Measurements from ENCODE around the gene RARS2. TPM values are rescaled to one million over a fixed set of nuclear protein-coding genes. Genes with fewer than 3 reads are reported as not detected.

RARS2 gene, protein sequence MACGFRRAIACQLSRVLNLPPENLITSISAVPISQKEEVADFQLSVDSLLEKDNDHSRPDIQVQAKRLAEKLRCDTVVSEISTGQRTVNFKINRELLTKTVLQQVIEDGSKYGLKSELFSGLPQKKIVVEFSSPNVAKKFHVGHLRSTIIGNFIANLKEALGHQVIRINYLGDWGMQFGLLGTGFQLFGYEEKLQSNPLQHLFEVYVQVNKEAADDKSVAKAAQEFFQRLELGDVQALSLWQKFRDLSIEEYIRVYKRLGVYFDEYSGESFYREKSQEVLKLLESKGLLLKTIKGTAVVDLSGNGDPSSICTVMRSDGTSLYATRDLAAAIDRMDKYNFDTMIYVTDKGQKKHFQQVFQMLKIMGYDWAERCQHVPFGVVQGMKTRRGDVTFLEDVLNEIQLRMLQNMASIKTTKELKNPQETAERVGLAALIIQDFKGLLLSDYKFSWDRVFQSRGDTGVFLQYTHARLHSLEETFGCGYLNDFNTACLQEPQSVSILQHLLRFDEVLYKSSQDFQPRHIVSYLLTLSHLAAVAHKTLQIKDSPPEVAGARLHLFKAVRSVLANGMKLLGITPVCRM
- total RNA-seq (10 to 100 TPM; 43.1 to 56.9 TPM), polyA plus RNA-seq (ENCODE audit: insufficient read length in 2 of 2) (10 to 100 TPM; 53.5 to 54.5 TPM)
- long read RNA-seq, donor 1, partial matches to known transcripts = 0 of 7 reads
- long read RNA-seq, donor 1, other reads (novel, unspliced or antisense) = 7 of 7 reads
- long read RNA-seq, donor 2, partial matches to known transcripts = 0 of 2 reads
- long read RNA-seq, donor 2, other reads (novel, unspliced or antisense) = 0 of 2 reads
- long read RNA-seq, donor 3 = 0 reads
- long read RNA-seq, donor 4, partial matches to known transcripts = 82 of 93 reads
- long read RNA-seq, donor 4, other reads (novel, unspliced or antisense) = 6 of 93 reads

DNA sequence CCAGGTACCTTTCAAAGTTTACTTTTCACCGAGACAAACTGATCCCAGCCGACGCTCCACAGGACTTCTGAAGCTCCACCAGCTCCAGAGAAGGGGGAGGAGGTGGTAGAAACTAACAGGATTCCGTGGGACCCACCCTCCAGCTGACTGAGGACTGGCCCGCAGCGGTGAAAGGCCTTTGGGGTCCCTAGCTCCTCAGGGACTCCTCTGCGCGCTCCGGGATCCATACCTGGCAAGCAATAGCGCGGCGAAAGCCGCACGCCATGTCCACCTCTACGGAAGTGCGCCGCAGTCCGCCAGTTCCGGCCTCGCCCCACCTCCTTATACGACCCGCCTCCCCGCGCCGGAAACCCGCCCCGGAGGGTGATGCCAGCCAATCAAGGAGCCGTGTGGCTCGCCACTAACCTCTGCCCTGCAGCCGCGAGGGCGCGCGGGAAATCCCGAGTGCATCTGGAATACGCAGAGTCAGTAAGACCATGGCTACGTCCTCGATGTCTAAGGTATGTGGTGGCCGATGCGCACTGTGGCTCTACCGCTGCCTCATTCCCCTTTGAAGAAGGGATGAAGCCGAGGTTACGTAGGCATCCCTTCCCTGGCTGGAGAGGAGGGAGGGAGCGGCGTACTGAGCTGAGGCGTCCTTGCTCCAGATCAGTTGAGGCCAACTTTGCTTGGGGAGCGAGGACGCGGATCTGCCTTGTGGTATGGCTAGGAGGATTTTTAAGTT, at the start of gene RARS2, which contains the start of gene ORC3:
Gene RARS2 (minus strand): TSS at position 295 of the 724 bp plus-strand sequence. CDS start 30 bp downstream, at position 265.
Gene ORC3 (plus strand): TSS at position 443 of the 724 bp plus-strand sequence. CDS start 34 bp downstream, at position 477.
- peak; percentile 84 to 98 (median 91) for DNase-seq (ENCODE audit: low read depth in 4 of 6, low spot score in 6 of 6)
- peaks cover 12% of the 10 kb centered on the region for H3K4me1 ChIP-seq (ENCODE audit: control insufficient read depth, insufficient read depth, low read length)
- peak within 1 kb of the TSS; percentile 97 for H3K4me3 ChIP-seq (ENCODE audit: low read depth, low read length)
- H3K9me3 ChIP-seq (ENCODE audit: control insufficient read depth, insufficient read depth, low read length) = no peaks in the 10 kb centered on the region
- H3K27ac ChIP-seq (ENCODE audit: low read depth, low read length) = peak within 1 kb of the TSS; percentile 79
- under 1% methylated on average over 45 of the region's 49 CpGs for WGBS (ENCODE audit: insufficient coverage)
- peaks cover 4% of the 10 kb centered on the region for H3K36me3 ChIP-seq (ENCODE audit: control insufficient read depth, insufficient read depth, low read length)
- no peaks in the 10 kb centered on the region for H3K27me3 ChIP-seq (ENCODE audit: control insufficient read depth, insufficient read depth, low read length)

DNA sequence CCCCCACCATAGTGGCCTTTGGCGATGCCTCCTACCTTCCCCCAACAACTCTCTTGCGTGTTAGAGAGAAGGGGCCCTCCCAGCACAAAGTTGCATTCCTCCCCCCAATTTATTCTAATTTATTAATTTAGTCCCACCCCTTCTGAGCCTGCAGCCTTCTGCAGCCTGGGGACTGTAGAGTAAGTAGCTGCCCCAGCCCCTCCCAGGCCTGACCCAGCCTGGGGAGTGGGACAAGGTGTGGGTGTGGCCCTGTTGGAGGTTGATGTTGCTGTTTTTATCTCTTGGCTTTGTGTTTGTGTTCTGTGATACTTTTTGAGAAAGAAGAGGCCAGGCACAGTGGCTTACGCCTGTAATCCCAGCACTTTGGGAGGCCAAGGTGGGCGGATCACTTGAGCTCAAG, 49.6 kb upstream of the RARS2 start:
- DNase-seq (ENCODE audit: low read depth in 4 of 6, low spot score in 6 of 6) = no peak
- Histone ChIP-seq H3K4me3 (ENCODE audit: low read depth, low read length) (no peak overlapping the region), H3K27ac (ENCODE audit: low read depth, low read length) (no peak overlapping the region), H3K9me3 (ENCODE audit: control insufficient read depth, insufficient read depth, low read length) (no peaks in the 10 kb centered on the region), H3K27me3 (ENCODE audit: control insufficient read depth, insufficient read depth, low read length) (no peaks in the 10 kb centered on the region), H3K4me1 (ENCODE audit: control insufficient read depth, insufficient read depth, low read length) (no peaks in the 10 kb centered on the region), H3K36me3 (ENCODE audit: control insufficient read depth, insufficient read depth, low read length) (peaks cover 11% of the 10 kb centered on the region)
- no CpG with 5 or more reads among the region's 4 CpGs for WGBS (ENCODE audit: insufficient coverage)

DNA sequence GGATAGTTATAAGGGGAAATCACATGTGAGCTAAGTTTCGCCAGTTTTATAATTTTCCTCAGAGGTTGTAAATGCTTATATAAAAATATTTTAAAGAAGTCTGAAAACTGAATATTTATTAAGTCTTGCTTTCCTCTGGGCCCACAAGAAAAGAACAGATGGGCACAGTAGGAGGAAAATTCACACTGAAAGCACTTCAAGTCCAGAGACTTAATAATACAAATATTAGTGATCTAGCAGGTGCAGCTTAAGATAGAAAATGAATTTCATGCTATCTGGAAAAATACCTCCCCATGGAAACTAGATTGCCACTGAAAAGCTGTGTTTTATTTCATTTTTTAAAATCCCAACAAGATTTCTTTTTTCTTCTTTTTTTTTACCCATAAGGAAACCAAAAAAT, 47.3 kb upstream of the RARS2 start:
- Histone ChIP-seq H3K27me3 (ENCODE audit: control insufficient read depth, insufficient read depth, low read length) (no peaks in the 10 kb centered on the region), H3K4me3 (ENCODE audit: low read depth, low read length) (no peak overlapping the region), H3K27ac (ENCODE audit: low read depth, low read length) (no peak overlapping the region), H3K36me3 (ENCODE audit: control insufficient read depth, insufficient read depth, low read length) (peaks cover 13% of the 10 kb centered on the region), H3K9me3 (ENCODE audit: control insufficient read depth, insufficient read depth, low read length) (no peaks in the 10 kb centered on the region), H3K4me1 (ENCODE audit: control insufficient read depth, insufficient read depth, low read length) (no peaks in the 10 kb centered on the region)
- no peak for DNase-seq (ENCODE audit: low read depth in 4 of 6, low spot score in 6 of 6)
- WGBS (ENCODE audit: insufficient coverage) = no CpG with 5 or more reads among the region's 1 CpG

DNA sequence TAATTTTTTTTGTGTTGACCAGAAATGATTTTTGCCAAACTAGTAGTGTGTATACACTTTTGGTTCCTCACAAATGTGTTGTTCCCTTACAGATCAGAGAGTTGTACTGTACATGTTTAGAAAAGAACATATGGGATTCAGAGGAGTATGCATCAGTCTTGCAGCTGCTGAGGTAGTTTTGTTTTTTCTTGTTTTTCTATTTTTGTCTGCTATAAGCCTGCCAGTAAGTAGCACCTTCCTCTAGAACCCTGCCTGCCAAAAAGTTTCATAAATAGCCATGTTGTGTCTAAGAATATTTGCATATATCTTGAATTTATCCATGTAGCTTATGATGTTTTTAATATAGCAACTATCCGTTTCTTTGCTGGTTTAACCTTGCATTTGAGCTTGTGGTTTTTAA, 46.5 kb upstream of the RARS2 start:
- peaks cover 13% of the 10 kb centered on the region for H3K36me3 ChIP-seq (ENCODE audit: control insufficient read depth, insufficient read depth, low read length)
- DNase-seq (ENCODE audit: low read depth in 4 of 6, low spot score in 6 of 6) = peak in 1 of 6 donors; percentile 55

DNA sequence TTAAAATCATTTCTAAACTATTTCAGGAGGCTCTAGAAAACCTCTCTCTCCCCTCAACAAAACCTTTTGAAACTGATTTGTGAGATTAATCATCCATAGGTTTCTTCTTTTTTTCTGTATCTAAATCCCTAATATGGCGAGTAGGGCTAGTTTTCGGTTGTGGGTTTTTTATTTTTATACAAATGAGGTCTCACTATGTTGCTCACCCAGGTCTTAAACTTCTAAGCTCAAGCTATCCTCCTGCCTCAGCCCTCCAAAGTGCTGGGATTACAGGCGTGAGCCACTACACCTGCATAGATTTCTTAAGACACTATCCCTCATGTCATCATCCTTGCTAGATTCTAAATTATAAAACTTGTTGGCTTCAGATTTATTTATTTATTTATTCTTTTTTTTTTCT, 44.1 kb upstream of the RARS2 start:
- no peak overlapping the region for H3K27ac ChIP-seq (ENCODE audit: low read depth, low read length)
- H3K4me3 ChIP-seq (ENCODE audit: low read depth, low read length) = no peak overlapping the region
- peaks cover 14% of the 10 kb centered on the region for H3K36me3 ChIP-seq (ENCODE audit: control insufficient read depth, insufficient read depth, low read length)
- WGBS (ENCODE audit: insufficient coverage) = no CpG with 5 or more reads among the region's 3 CpGs
- no peaks in the 10 kb centered on the region for H3K27me3 ChIP-seq (ENCODE audit: control insufficient read depth, insufficient read depth, low read length)
- no peaks in the 10 kb centered on the region for H3K9me3 ChIP-seq (ENCODE audit: control insufficient read depth, insufficient read depth, low read length)
- DNase-seq (ENCODE audit: low read depth in 4 of 6, low spot score in 6 of 6) = no peak
- H3K4me1 ChIP-seq (ENCODE audit: control insufficient read depth, insufficient read depth, low read length) = no peaks in the 10 kb centered on the region

More for the DNA sequence above, 46.5 kb upstream of the RARS2 start:
- Histone ChIP-seq H3K4me1 (ENCODE audit: control insufficient read depth, insufficient read depth, low read length) (no peaks in the 10 kb centered on the region), H3K4me3 (ENCODE audit: low read depth, low read length) (no peak overlapping the region), H3K27ac (ENCODE audit: low read depth, low read length) (no peak overlapping the region), H3K9me3 (ENCODE audit: control insufficient read depth, insufficient read depth, low read length) (no peaks in the 10 kb centered on the region), H3K27me3 (ENCODE audit: control insufficient read depth, insufficient read depth, low read length) (no peaks in the 10 kb centered on the region)
- WGBS (ENCODE audit: insufficient coverage) = no CpG with 5 or more reads among the region's 1 CpG

DNA sequence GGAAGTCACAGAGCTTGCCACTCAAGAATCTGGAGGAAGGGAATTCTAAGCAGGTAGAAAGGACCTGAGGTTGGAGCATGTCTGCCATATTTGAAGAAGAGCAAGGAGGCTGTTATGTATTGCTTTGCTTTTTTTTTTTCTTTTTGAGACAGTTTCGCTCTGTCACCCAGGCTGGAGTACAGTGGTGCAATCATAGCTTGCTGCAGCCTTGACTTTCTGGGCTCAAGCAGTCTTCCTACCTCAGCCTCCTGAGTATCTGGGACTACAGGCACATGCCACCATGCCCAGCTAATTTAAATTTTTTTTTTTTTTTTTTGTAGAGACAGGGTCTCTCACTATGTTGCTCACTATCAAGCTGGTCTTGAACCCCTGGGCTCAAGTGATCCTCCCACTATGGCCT, 41.0 kb upstream of the RARS2 start:
- Histone ChIP-seq H3K27me3 (ENCODE audit: control insufficient read depth, insufficient read depth, low read length) (no peaks in the 10 kb centered on the region), H3K4me3 (ENCODE audit: low read depth, low read length) (no peak overlapping the region), H3K36me3 (ENCODE audit: control insufficient read depth, insufficient read depth, low read length) (peaks cover 12% of the 10 kb centered on the region), H3K9me3 (ENCODE audit: control insufficient read depth, insufficient read depth, low read length) (no peaks in the 10 kb centered on the region), H3K4me1 (ENCODE audit: control insufficient read depth, insufficient read depth, low read length) (no peaks in the 10 kb centered on the region), H3K27ac (ENCODE audit: low read depth, low read length) (no peak overlapping the region)
- no CpG with 5 or more reads among the region's 1 CpG for WGBS (ENCODE audit: insufficient coverage)
- no peak for DNase-seq (ENCODE audit: low read depth in 4 of 6, low spot score in 6 of 6)

DNA sequence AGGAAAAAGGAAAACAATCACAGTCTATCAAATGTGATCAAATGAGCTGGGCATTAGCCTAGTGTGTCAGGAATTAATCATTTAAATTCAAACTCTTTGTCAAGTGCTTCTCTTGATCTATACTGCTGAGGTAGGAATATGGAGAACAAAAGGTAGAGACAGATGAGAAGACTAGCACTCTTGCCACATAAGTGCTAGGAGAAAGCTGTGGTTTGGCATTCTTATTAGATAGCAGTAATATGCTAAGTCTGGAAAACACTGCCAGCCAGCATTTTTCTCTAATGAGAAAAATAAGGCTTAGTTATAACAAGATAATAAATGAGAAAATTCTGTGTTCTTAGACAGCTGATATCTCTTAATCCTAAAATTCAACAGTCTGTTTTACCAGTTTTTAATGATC, 39.1 kb upstream of the RARS2 start:
- H3K9me3 ChIP-seq (ENCODE audit: control insufficient read depth, insufficient read depth, low read length) = no peaks in the 10 kb centered on the region
- no peaks in the 10 kb centered on the region for H3K27me3 ChIP-seq (ENCODE audit: control insufficient read depth, insufficient read depth, low read length)
- no peak overlapping the region for H3K4me3 ChIP-seq (ENCODE audit: low read depth, low read length)
- no peak for DNase-seq (ENCODE audit: low read depth in 4 of 6, low spot score in 6 of 6)
- no peak overlapping the region for H3K27ac ChIP-seq (ENCODE audit: low read depth, low read length)
- H3K36me3 ChIP-seq (ENCODE audit: control insufficient read depth, insufficient read depth, low read length) = peaks cover 9% of the 10 kb centered on the region
- no peaks in the 10 kb centered on the region for H3K4me1 ChIP-seq (ENCODE audit: control insufficient read depth, insufficient read depth, low read length)

DNA sequence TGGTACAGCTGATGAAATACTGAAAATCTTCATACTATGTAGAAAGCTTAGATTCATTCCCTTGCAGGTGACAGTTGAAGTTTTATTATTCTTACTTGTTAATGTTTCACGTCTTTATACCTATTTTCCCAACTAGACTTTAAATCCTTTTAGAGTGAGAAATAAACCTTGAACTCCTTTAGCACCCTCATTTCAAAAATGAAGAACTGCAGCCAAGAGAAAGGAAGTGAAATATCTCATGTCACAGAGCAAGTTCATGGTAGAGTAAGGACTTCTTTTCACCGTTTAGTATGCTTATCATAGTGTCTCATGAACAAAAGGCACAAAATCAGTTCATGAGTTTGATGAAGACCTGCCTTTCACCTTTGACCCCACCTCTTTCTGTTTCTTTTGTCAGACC, 38.6 kb upstream of the RARS2 start:
- no CpG with 5 or more reads among the region's 2 CpGs for WGBS (ENCODE audit: insufficient coverage)

DNA sequence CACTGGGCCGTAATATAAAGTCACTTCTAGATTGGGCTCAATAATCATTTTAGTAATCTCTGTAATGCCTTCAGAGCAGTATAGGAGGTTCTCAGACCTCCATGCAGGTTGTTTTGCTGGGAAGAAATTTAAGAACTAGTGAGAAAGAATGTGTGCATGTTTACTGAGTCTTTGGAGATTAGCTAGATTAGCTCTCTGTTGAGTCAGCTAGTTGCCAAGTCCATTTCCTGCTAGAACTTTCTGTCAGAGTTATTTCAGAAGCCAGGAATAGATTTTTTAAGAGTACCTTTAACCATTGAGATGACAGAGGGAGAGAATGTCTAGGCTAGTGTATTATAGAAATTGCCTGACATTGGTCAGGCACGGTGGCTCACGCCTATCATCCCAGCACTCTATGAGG, 33.5 kb upstream of the RARS2 start:
- H3K36me3 ChIP-seq (ENCODE audit: control insufficient read depth, insufficient read depth, low read length) = no peaks in the 10 kb centered on the region
- WGBS (ENCODE audit: insufficient coverage) = no CpG with 5 or more reads among the region's 3 CpGs
- DNase-seq (ENCODE audit: low read depth in 4 of 6, low spot score in 6 of 6) = no peak

More for the DNA sequence above, 38.6 kb upstream of the RARS2 start:
- no peak for DNase-seq (ENCODE audit: low read depth in 4 of 6, low spot score in 6 of 6)
- Histone ChIP-seq H3K4me1 (ENCODE audit: control insufficient read depth, insufficient read depth, low read length) (no peaks in the 10 kb centered on the region), H3K36me3 (ENCODE audit: control insufficient read depth, insufficient read depth, low read length) (peaks cover 9% of the 10 kb centered on the region), H3K4me3 (ENCODE audit: low read depth, low read length) (no peak overlapping the region), H3K27me3 (ENCODE audit: control insufficient read depth, insufficient read depth, low read length) (no peaks in the 10 kb centered on the region), H3K9me3 (ENCODE audit: control insufficient read depth, insufficient read depth, low read length) (no peaks in the 10 kb centered on the region), H3K27ac (ENCODE audit: low read depth, low read length) (no peak overlapping the region)

More for the DNA sequence above, 33.5 kb upstream of the RARS2 start:
- H3K27ac ChIP-seq (ENCODE audit: low read depth, low read length) = no peak overlapping the region
- no peaks in the 10 kb centered on the region for H3K9me3 ChIP-seq (ENCODE audit: control insufficient read depth, insufficient read depth, low read length)
- no peak overlapping the region for H3K4me3 ChIP-seq (ENCODE audit: low read depth, low read length)
- no peaks in the 10 kb centered on the region for H3K27me3 ChIP-seq (ENCODE audit: control insufficient read depth, insufficient read depth, low read length)
- no peaks in the 10 kb centered on the region for H3K4me1 ChIP-seq (ENCODE audit: control insufficient read depth, insufficient read depth, low read length)

Measured in spinal cord (tissue), 10 donors.